A549 (cell line): Measurements from ENCODE around the gene IGF2.

Source experiments
- CTCF ChIP-seq: fragments of >200 bp; sonication (Bioruptor Twin); formaldehyde crosslinking; IDR thresholded peaks from 3 replicates; pipeline ENCODE4 v1.5.1; 2016
- EP300 ChIP-seq, 2 experiments: fragments of >200 bp; sonication (Bioruptor Twin); formaldehyde crosslinking; IDR thresholded peaks; 2 replicates in 1 of 2; 3 replicates in 1 of 2; pipeline ENCODE4 v1.6.1; 2016 to 2017
- JUNB ChIP-seq: fragments of >200 bp; sonication (Bioruptor Twin); formaldehyde crosslinking; IDR thresholded peaks from 2 replicates; pipeline ENCODE4 v1.6.1; 2016
- MYC ChIP-seq: IDR thresholded peaks from 2 replicates; pipeline ENCODE4 v1.6.1; 2012; ENCODE audit warnings: mild to moderate bottlenecking, inconsistent platforms, low read length, improper control_type of control experiment, borderline replicate concordance
- PBX3 ChIP-seq: IDR thresholded peaks from 2 replicates; pipeline ENCODE4 v1.6.1; 2012
- PHF8 ChIP-seq: fragments of 200-600 bp; sonication (generic); IDR thresholded peaks from 2 replicates; pipeline ENCODE4 v1.6.1; 2016; ENCODE audit warnings: low read depth, mild to moderate bottlenecking, antibody characterized with exemption, moderate library complexity, borderline replicate concordance
- POLR2A ChIP-seq: IDR thresholded peaks from 2 replicates; pipeline ENCODE4 v1.6.1; 2012; ENCODE audit warnings: mild to moderate bottlenecking, low read length
- RCOR1 ChIP-seq: fragments of 150-350 bp; IDR thresholded peaks from 2 replicates; pipeline ENCODE4 v1.6.1; 2014; ENCODE audit warnings: antibody characterized with exemption, low read length, low read depth
- REST ChIP-seq: fragments of 200-600 bp; sonication (generic); IDR thresholded peaks from 2 replicates; pipeline ENCODE4 v1.6.1; 2016; ENCODE audit warnings: antibody characterized with exemption, mild to moderate bottlenecking, moderate library complexity

DNA sequence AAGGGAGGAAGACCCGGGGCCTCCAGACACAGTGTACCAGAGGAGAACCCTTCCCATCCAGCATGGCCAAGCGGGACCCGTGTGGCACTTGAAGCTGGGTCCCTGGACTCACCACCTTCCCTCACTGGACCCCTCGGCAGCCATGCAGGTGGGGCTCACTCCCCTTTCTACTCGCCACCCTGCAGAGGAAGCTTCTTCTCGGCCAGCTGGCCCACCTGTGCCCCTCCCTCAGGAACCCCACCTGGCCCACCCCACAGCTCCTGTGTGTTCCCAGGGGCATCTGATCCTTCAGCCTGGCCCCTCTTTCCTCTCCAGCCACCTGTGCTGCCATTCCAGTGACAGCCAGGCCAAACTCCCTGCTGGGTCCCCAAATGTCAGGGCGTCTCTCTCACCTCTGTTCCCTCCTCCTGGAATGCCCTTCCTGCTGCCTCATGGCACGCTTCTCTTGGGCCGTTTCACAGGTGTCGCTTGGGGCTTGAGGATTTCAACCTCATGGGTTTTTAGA lies 38.0 kb downstream of the IGF2 start:
- no peak for TF ChIP-seq REST
- no peak for TF ChIP-seq CTCF
- no peak for TF ChIP-seq RCOR1
- TF ChIP-seq EP300 (IDR thresholded peaks at IDR 0.05), result no peak
- TF ChIP-seq MYC, result no peak
- TF ChIP-seq PHF8, result no peak
- TF ChIP-seq POLR2A, result no peak
- no peak for TF ChIP-seq PBX3
- no peak for TF ChIP-seq JUNB
